IPS-11a (cell line): Measurements from ENCODE around the gene KERA.

ENCODE experiments used
- H3K4me3 ChIP-seq: one replicate; pipeline ENCODE4 v1.5.1; 2013; ENCODE audit warnings: low read depth, low read length, control low read depth

KERA gene

GRCh38 chr12:91017511-91018263 is 40.1 kb downstream of the KERA start:
- H3K4me3 ChIP-seq = no peak overlapping the region

- no peak overlapping the region for H3K4me3 ChIP-seq
These were observed 40.8 kb downstream of the KERA start for GRCh38 chr12:91017043-91017442.

GRCh38 chr12:91009319-91009950 is 48.4 kb downstream of the KERA start:
- no peak overlapping the region for H3K4me3 ChIP-seq

- no peak overlapping the region for H3K4me3 ChIP-seq
These were observed 50.1 kb downstream of the KERA start for GRCh38 chr12:91007531-91008290.

- no peak within 1 kb of the TSS for H3K4me3 ChIP-seq
These were observed 53.0 kb downstream of the KERA start, which contains the start of gene EPYC for GRCh38 chr12:91004872-91005271. EPYC (minus strand) TSS chr12:91004972; CDS start chr12:91002565, 2,407 bp downstream.

- no peak overlapping the region for H3K4me3 ChIP-seq
These were observed 54.1 kb downstream of the KERA start for GRCh38 chr12:91003737-91004136.

- no peak overlapping the region for H3K4me3 ChIP-seq
These were observed 56.5 kb downstream of the KERA start for GRCh38 chr12:91001306-91001705.
